Measurements from ENCODE around the gene PPP1R1B.

PPP1R1B gene

DNA sequence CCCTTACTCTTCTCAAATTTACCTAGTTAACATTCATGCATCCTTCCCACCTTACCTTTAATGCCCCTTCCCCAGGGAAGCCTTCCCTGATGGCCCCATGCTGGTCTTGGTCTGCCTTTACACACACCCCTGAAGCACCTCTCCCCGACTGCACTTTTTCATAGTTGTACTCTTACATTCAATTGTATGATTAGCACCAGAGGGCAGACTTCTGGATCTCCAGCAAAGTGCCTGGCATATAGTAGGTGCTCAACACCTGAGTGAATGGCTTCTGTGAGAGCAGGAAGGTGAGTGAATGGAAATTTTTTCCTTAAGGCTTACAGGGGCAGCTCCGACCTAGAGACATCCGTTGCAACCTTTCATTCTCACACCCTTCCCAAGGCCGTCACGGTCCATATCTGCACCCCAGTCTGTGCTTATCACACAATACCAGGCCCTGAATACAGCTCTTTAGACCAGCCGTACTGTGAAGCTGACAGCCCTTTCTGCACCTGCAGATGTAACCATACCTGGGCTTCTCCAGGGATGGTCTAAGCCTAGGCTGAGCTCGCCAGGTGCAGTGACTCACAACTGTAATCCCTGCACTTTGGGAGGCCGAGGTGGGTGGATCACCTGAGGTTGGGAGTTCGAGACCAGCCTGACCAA, 56.7 kb downstream of the PPP1R1B start:
- no peak for DNase-seq (ENCODE audit: low read depth in 2 of 2)

DNA sequence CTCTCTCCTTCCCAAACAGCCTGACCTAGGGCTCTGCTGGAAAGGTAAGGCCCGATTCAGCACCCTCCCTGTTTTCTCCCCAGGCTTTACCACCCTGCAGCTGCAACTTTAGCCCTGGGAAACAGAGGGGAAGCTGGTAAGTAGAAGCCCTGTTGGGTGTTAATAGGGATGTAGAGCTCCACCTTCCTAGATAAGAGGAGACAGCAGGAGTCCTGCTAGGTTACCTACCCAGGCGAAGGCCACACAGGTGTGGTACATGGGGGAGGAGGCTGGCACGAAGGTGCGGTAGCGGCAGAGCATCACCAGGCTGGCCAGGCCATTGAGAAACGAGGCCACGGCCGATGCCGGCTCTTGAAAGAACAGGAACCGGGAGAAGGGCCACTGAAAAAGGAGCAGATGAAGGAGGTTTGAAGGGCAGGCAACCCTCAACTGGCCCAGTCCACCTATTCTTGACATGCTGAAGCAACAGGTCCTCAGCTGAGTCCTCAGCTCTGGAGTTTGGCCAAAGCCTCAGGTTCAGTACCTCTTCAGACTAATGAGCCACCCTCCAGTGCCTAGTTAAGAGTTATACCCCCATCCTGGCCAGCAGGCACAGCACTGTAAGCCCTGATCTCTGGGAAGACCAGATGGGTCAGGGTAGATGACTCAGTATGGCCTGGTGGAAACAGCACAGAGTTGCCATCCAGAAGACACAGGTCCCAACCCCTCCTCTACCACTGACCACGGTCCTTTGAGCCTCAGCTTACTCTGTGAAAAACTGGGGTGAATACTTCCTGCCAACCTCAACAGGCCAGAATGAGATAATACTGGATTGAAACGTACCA, 57.8 kb downstream of the PPP1R1B start:
- no peak for DNase-seq (ENCODE audit: low read depth in 2 of 2)

Measured in activated CD8-positive, alpha-beta memory T cell treated with anti-CD3 and anti-CD28 coated beads for 4 hours (primary cell).